Fibroblast of mammary gland (primary cell): ENCODE measurements around the gene CELSR3.

ENCODE experiments used
- DNase-seq: peaks from one replicate; pipeline ENCODE4 v3.0.0-alpha.2; 2010; ENCODE audit warnings: low read depth
- H3K4me3 ChIP-seq: 2 replicates; pipeline ENCODE4 v1.5.1; 2011; ENCODE audit warnings: low read depth, mild to moderate bottlenecking, low read length, moderate library complexity; ENCODE audit not compliant: control insufficient read depth
- CTCF ChIP-seq: conservative IDR thresholded peaks from 2 replicates; pipeline ENCODE4 v1.5.1; 2011; ENCODE audit warnings: low read depth, low read length, inconsistent platforms; ENCODE audit not compliant: control insufficient read depth, insufficient read depth

The CELSR3 gene

GRCh38 chr3:48601622-48601994 lies 61.1 kb downstream of the CELSR3 start:
- no peak overlapping the region for H3K4me3 ChIP-seq
- TF ChIP-seq CTCF, result no peak
- no peak for DNase-seq

GRCh38 chr3:48600711-48601621 lies 61.7 kb downstream of the CELSR3 start:
- no peak for TF ChIP-seq CTCF
- no peak overlapping the region for H3K4me3 ChIP-seq
- no peak for DNase-seq

GRCh38 chr3:48599509-48600285 lies 63.0 kb downstream of the CELSR3 start:
- no peak for TF ChIP-seq CTCF
- no peak for DNase-seq
- H3K4me3 ChIP-seq, result no peak overlapping the region

GRCh38 chr3:48599077-48599501 lies 63.6 kb downstream of the CELSR3 start:
- TF ChIP-seq CTCF, result no peak
- no peak for DNase-seq
- H3K4me3 ChIP-seq, result no peak overlapping the region

GRCh38 chr3:48598323-48599076 lies 64.2 kb downstream of the CELSR3 start:
- no peak for TF ChIP-seq CTCF

GRCh38 chr3:48597408-48597800 lies 65.3 kb downstream of the CELSR3 start:
- no peak for DNase-seq
- no peak overlapping the region for H3K4me3 ChIP-seq
- TF ChIP-seq CTCF, result no peak

More at GRCh38 chr3:48598323-48599076, 64.2 kb downstream of the CELSR3 start:
- peak; percentile 92 for DNase-seq
- no peak overlapping the region for H3K4me3 ChIP-seq
